Panc1 (cell line): Measurements from ENCODE around the gene MR1. TPM values are rescaled to one million over a fixed set of nuclear protein-coding genes. Genes with fewer than 3 reads are reported as not detected.

Experiments used
- ATAC-seq: fragments of 200-7000 bp; cut with Tn5 transposase; 2 replicates; pipeline ENCODE4 v1.9.1; 2020; ENCODE audit warnings: mild to moderate bottlenecking, moderate library complexity
- BruUV-seq: library from RNA; stranded (reverse); fragments of 400-500 nt; replicated peaks from 2 replicates; lab custom pipeline; 2021; lab: Mats Ljungman, UMichigan
- CTCF ChIA-PET: fragments of 300-600 bp; sonication (Branson Sonifier 250); formaldehyde crosslinking; loops from one replicate; lab custom pipeline; 2022; ENCODE audit warnings: antibody characterized with exemption; lab: Charles Lee
- POLR2A ChIA-PET: fragments of 300-600 bp; sonication (Branson Sonifier 250); formaldehyde crosslinking; loops from one replicate; lab custom pipeline; 2022; ENCODE audit warnings: antibody characterized with exemption; lab: Charles Lee
- DNase-seq: peaks from one replicate; pipeline ENCODE4 v3.0.0-alpha.2; 2010; ENCODE audit warnings: low read depth, low spot score
- H3K27ac ChIP-seq: 2 replicates; pipeline ENCODE4 v1.5.1; 2011; ENCODE audit warnings: mild to moderate bottlenecking, low read length, inconsistent platforms
- H3K27me3 ChIP-seq: fragments of 200-500 bp; sonication (Bioruptor generic); 2 replicates; pipeline ENCODE4 v1.6.0; 2014; ENCODE audit warnings: low read length, inconsistent platforms; ENCODE audit not compliant: control insufficient read depth, insufficient read depth
- H3K36me3 ChIP-seq: fragments of 200-500 bp; sonication (Bioruptor generic); 2 replicates; pipeline ENCODE4 v1.5.1; 2014; ENCODE audit warnings: inconsistent platforms, mild to moderate bottlenecking, low read length, moderate library complexity; ENCODE audit not compliant: control insufficient read depth, insufficient read depth
- H3K4me1 ChIP-seq: 2 replicates; pipeline ENCODE4 v1.5.1; 2011; ENCODE audit warnings: inconsistent platforms, mild to moderate bottlenecking, low read length, moderate library complexity; ENCODE audit not compliant: control insufficient read depth, insufficient read depth
- H3K4me3 ChIP-seq, 2 experiments: 2 replicates each; pipeline ENCODE4 v1.5.1; 2011 to 2012; ENCODE audit warnings: low read depth in 2 of 2, low read length in 2 of 2, mild to moderate bottlenecking in 2 of 2, inconsistent platforms in 1 of 2, moderate library complexity in 1 of 2
- H3K9me3 ChIP-seq: fragments of 200-500 bp; sonication (Bioruptor generic); 2 replicates; pipeline ENCODE4 v1.5.1; 2014; ENCODE audit warnings: low read depth, mild to moderate bottlenecking, inconsistent platforms, low read length, moderate library complexity; ENCODE audit not compliant: control insufficient read depth, insufficient read depth
- POLR2AphosphoS5 ChIP-seq: IDR thresholded peaks from 2 replicates; pipeline ENCODE4 v1.6.1; 2012; ENCODE audit warnings: mild to moderate bottlenecking, low read depth, low read length, moderate library complexity
- SIN3A ChIP-seq: IDR thresholded peaks from 2 replicates; pipeline ENCODE4 v1.6.1; 2012; ENCODE audit warnings: low read depth, mild to moderate bottlenecking, low read length, moderate library complexity, borderline replicate concordance; ENCODE audit not compliant: insufficient read depth
- TCF7L2 ChIP-seq: IDR thresholded peaks from 2 replicates; pipeline ENCODE4 v1.6.1; 2011; ENCODE audit warnings: mild to moderate bottlenecking, low read depth, low read length, inconsistent platforms
- in situ Hi-C: cut with HindIII; loops from 2 replicates; pipeline ENCODE4 v1.10.0; 2016; ENCODE audit warnings: low sequenced_read_pairs, low pct_unique_long_range_greater_than_20kb
- intact Hi-C: fragments of 100-400 bp; cut with micrococcal nuclease; formaldehyde crosslinking; loops from one replicate; pipeline ENCODE4 v1.10.0; 2022; ENCODE audit not compliant: unreplicated experiment
- total RNA-seq: library from RNA; stranded (reverse); gene quantifications from one replicate; pipeline ENCODE4 v1.2.1, GENCODE V29; 2021; ENCODE audit not compliant: unreplicated experiment
- TF ChIP-seq, protein P1 (sequence below), 2 experiments: IDR thresholded peaks; 2 replicates each; pipeline ENCODE4 v1.6.1; 2011 to 2012; ENCODE audit warnings: low read depth in 2 of 2, control low read depth in 1 of 2, low read length in 1 of 2, mild to moderate bottlenecking in 1 of 2, moderate library complexity in 1 of 2; ENCODE audit not compliant: insufficient read depth in 1 of 2
- TF ChIP-seq, protein P2 (sequence below): fragments of 450-650 bp; IDR thresholded peaks from 2 replicates; pipeline ENCODE4 v1.5.1; 2017; ENCODE audit warnings: mild to moderate bottlenecking

MR1 gene
- total RNA-seq, 1 experiment from 2014 or later = 3.9 TPM

DNA sequence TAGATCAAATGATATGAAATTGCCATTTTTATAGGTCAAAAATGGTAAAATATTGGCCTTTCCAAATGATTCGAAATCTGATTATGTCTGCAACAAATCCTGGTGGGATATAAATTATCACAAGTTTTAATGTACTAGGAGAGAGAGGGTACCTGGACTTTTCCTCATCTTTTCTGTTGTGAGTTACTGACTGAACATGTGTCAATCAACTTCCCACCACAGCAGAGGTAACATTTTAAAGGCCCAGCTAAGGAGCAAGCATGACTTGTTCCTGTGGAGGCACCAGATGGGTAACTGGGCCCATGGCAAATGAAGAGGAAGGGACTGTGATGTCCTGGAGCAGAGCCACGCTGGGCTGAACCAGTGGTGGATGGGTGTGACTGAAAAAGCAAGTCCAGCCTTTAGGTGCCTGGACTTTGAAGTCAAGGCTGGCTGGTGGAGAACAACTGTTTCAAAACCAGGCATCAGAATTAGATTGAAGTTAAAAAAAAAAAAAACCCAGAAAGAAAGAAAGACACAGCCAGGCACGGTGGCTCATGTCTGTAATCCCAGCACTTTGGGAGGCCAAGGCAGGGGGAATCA, 6.6 kb downstream of the MR1 start:
- Histone ChIP-seq H3K4me1 (peaks cover 4% of the 10 kb centered on the region; the same call in 1 of the 2 replicates), H3K27ac (no peak overlapping the region), H3K9me3 (no peaks in the 10 kb centered on the region), H3K27me3 (no peaks in the 10 kb centered on the region), H3K36me3 (no peaks in the 10 kb centered on the region), H3K4me3 (no peak overlapping the region)
- no peak for DNase-seq
- in situ Hi-C loops = no loop called here
- TF ChIP-seq, protein P1, sequence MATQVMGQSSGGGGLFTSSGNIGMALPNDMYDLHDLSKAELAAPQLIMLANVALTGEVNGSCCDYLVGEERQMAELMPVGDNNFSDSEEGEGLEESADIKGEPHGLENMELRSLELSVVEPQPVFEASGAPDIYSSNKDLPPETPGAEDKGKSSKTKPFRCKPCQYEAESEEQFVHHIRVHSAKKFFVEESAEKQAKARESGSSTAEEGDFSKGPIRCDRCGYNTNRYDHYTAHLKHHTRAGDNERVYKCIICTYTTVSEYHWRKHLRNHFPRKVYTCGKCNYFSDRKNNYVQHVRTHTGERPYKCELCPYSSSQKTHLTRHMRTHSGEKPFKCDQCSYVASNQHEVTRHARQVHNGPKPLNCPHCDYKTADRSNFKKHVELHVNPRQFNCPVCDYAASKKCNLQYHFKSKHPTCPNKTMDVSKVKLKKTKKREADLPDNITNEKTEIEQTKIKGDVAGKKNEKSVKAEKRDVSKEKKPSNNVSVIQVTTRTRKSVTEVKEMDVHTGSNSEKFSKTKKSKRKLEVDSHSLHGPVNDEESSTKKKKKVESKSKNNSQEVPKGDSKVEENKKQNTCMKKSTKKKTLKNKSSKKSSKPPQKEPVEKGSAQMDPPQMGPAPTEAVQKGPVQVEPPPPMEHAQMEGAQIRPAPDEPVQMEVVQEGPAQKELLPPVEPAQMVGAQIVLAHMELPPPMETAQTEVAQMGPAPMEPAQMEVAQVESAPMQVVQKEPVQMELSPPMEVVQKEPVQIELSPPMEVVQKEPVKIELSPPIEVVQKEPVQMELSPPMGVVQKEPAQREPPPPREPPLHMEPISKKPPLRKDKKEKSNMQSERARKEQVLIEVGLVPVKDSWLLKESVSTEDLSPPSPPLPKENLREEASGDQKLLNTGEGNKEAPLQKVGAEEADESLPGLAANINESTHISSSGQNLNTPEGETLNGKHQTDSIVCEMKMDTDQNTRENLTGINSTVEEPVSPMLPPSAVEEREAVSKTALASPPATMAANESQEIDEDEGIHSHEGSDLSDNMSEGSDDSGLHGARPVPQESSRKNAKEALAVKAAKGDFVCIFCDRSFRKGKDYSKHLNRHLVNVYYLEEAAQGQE (IDR thresholded peaks at IDR 0.05; ENCODE audit: insufficient read depth in 1 of 2, low read depth in 2 of 2, low read length in 1 of 2) = no peak
- TF ChIP-seq SIN3A = no peak
- TF ChIP-seq TCF7L2 = no peak
- TF ChIP-seq, protein P2, sequence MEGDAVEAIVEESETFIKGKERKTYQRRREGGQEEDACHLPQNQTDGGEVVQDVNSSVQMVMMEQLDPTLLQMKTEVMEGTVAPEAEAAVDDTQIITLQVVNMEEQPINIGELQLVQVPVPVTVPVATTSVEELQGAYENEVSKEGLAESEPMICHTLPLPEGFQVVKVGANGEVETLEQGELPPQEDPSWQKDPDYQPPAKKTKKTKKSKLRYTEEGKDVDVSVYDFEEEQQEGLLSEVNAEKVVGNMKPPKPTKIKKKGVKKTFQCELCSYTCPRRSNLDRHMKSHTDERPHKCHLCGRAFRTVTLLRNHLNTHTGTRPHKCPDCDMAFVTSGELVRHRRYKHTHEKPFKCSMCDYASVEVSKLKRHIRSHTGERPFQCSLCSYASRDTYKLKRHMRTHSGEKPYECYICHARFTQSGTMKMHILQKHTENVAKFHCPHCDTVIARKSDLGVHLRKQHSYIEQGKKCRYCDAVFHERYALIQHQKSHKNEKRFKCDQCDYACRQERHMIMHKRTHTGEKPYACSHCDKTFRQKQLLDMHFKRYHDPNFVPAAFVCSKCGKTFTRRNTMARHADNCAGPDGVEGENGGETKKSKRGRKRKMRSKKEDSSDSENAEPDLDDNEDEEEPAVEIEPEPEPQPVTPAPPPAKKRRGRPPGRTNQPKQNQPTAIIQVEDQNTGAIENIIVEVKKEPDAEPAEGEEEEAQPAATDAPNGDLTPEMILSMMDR = no peak
- TF ChIP-seq POLR2AphosphoS5 = no peak
- BruUV-seq = no TSS peak
- intact Hi-C loops = no loop called here
- ATAC-seq = no peak
- ChIA-PET POLR2A (interaction anchor here (0.5 to 0.7 kb wide), 2 partner anchors 16 to 18 kb away, joined by 3 to 4 read pairs; no protein-coding TSS in a partner anchor), CTCF (no interaction called here)

DNA sequence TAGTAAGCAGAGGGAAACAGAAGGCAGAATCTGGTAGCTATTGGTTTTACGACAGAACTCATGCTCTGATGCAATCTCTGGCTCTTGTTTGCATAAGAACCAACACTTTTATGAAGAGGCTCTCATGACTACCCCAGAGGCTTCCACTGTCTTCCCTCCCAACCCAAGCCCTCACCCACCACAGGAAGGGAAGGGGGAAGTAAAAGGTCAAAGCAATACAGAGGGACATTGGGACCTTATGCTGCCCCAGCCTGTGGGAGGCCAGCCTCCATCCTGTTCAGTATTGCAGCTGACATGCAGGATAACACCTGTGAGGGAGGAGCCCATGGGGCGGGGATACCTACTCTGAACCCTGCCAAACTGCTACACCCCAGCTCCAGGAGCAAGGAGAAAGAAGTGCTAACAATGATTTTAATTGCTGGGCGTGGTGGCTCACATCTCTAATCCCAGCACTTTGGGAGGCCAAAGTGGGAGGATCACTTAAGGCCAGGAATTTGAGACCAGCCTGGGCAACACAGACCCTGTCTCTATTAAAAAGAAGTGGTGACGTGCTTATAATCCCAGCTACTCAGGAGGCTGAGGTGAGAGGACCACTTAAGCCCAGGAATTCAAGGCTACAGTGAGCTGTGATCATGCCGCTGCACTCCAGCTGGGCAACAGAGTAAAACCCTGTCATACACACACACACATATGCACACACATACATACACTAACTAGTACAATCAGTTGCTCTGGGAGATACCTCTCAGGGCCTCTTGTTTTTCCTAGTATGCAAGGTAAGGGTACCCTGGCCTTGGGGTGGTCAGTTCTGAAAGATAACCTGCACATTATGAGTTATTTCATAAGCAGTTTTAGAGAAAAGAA, 9.5 kb downstream of the MR1 start:
- ChIA-PET POLR2A (no interaction called here), CTCF (interaction anchor here (0.6 kb wide), 1 partner anchor 94 kb away, joined by 7 read pairs; no protein-coding TSS in a partner anchor)
- Histone ChIP-seq H3K4me1 (peaks cover 4% of the 10 kb centered on the region; the same call in 1 of the 2 replicates), H3K4me3 (no peak overlapping the region), H3K27me3 (no peaks in the 10 kb centered on the region), H3K9me3 (no peaks in the 10 kb centered on the region), H3K27ac (peak overlapping the region; percentile 61; the same call in 1 of the 2 replicates), H3K36me3 (no peaks in the 10 kb centered on the region)
- TF ChIP-seq, protein P2 = no peak
- TF ChIP-seq TCF7L2 (no peak), POLR2AphosphoS5 (no peak), SIN3A (no peak)
- TF ChIP-seq, protein P1 (IDR thresholded peaks at IDR 0.05; ENCODE audit: insufficient read depth in 1 of 2, low read depth in 2 of 2, low read length in 1 of 2) = no peak
- intact Hi-C loops (no loop called here), in situ Hi-C loops (no loop called here)
- ATAC-seq (no peak), DNase-seq (no peak)
- BruUV-seq = no TSS peak
